OCI-M1 (cell line): ENCODE measurements around the gene LAMTOR2.
A peak's percentile ranks its signal among the peaks of the same experiment; 100 is the strongest.
"Not testable (repeated sequence)": the region's sequence is repeated elsewhere in the genome, so short reads cannot be mapped to it uniquely, and the experiment has no call there.

Experiments used
- DNase-seq: peaks from one replicate; lab custom pipeline; 2025; lab: John Stamatoyannopoulos, UW

The LAMTOR2 gene

GRCh38 chr1:156054500-156055280 is at the start of gene LAMTOR2:
LAMTOR2 (plus strand) TSS chr1:156054782; CDS start chr1:156054890, 108 bp downstream.
- peak; percentile 99 for DNase-seq

GRCh38 chr1:156004843-156005584 is 49.6 kb upstream of the LAMTOR2 start:
- DNase-seq, result no peak

- DNase-seq, result no peak
Observed at GRCh38 chr1:156006666-156007376, 47.8 kb upstream of the LAMTOR2 start.

GRCh38 chr1:156009404-156009803 is 45.2 kb upstream of the LAMTOR2 start:
- DNase-seq, result no peak

GRCh38 chr1:156012051-156012817 is 42.3 kb upstream of the LAMTOR2 start:
- DNase-seq, result no peak

- DNase-seq, result no peak
Observed at GRCh38 chr1:156014829-156015228, 39.8 kb upstream of the LAMTOR2 start.

GRCh38 chr1:156019946-156020292 is 34.7 kb upstream of the LAMTOR2 start:
- DNase-seq, result no peak

GRCh38 chr1:156020293-156021092 is 34.1 kb upstream of the LAMTOR2 start, which contains the start of gene SSR2:
SSR2 (minus strand) TSS chr1:156020951; CDS start chr1:156020167, 784 bp downstream.
- DNase-seq, result peak; percentile 96

- DNase-seq, result no peak
Observed at GRCh38 chr1:156021093-156021428, 33.5 kb upstream of the LAMTOR2 start.

GRCh38 chr1:156021954-156022353 is 32.6 kb upstream of the LAMTOR2 start:
- DNase-seq, result no peak

GRCh38 chr1:156024801-156025200 is 29.8 kb upstream of the LAMTOR2 start:
- no peak for DNase-seq

- DNase-seq, result peak; percentile 80
Observed at GRCh38 chr1:156025876-156026275, 28.7 kb upstream of the LAMTOR2 start.

GRCh38 chr1:156026588-156026987 is 28.0 kb upstream of the LAMTOR2 start:
- DNase-seq, result no peak

GRCh38 chr1:156033011-156033410 is 21.6 kb upstream of the LAMTOR2 start:
- DNase-seq, result no peak

- DNase-seq, result not testable (repeated sequence)
Observed at GRCh38 chr1:156034991-156035390, 19.6 kb upstream of the LAMTOR2 start.

GRCh38 chr1:156042828-156043227 is 11.8 kb upstream of the LAMTOR2 start:
- DNase-seq, result no peak

GRCh38 chr1:156045076-156045475 is 9.5 kb upstream of the LAMTOR2 start:
- DNase-seq, result no peak

GRCh38 chr1:156048663-156049258 is 5.8 kb upstream of the LAMTOR2 start:
- DNase-seq, result no peak

GRCh38 chr1:156050376-156050775 is 4.2 kb upstream of the LAMTOR2 start:
- no peak for DNase-seq

- no peak for DNase-seq
Observed at GRCh38 chr1:156051011-156051725, 3.4 kb upstream of the LAMTOR2 start.
